Measurements from ENCODE around the gene EN1.

The EN1 gene

DNA sequence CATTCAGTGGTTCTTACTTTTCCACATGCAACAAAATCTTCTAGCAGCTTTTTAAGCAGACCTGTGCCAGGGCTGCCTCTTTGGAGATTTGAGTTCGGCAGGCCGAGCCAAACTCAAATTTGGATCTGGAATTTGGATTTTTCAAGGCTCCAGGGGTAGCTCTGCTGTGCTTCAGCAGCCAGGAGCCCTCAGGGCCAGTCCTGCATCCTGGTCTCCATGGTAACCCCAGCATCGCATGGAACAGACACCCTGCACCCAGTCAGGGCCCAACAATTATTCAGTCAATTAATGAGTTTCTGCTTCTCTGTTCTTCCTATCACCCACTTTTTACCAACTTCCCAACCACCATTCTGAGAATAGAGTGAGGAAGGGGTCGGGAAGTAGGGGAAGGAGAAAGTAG, 30.0 kb downstream of the EN1 start:
- no peak for DNase-seq (ENCODE audit: low read depth)

DNA sequence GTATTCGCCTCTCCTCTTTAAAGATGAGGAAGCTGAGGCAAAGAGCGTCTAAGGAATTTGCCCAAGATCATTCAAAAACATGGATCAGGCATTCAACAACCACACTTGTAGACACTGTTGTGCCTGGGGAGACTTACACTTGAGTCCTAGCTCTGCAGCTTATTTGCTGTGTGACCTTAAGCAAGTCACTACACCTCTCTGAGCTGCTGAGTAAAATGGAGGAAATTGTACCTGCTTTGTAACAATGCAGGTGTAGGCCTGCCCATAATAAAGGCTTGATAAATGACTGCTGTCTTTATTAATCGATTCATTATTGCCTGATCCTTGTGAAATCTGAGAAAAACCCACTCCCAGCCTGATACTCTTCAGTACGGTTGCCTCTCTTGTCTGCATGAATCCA, 30.8 kb downstream of the EN1 start:
- DNase-seq (ENCODE audit: low read depth), result no peak

DNA sequence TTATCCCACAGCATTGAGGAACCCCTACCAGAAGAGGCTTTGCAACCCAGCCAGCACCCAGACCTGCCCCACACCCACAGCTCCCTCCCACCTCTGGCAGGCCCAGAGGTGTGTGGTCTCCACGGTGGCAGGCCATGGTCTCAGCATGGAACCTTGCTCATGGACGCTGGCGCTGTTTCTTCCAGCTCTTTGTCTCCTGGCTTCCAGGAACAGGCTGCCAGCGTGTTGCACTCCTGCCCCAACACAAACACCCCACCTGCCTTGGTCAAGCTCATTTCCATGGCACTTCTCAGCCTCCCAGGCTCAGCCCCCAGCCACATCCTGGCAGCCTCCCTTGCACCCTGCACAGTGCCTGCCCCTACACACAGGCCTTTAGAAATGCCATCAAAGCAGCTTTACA, 31.7 kb downstream of the EN1 start:
- DNase-seq (ENCODE audit: low read depth), result no peak

DNA sequence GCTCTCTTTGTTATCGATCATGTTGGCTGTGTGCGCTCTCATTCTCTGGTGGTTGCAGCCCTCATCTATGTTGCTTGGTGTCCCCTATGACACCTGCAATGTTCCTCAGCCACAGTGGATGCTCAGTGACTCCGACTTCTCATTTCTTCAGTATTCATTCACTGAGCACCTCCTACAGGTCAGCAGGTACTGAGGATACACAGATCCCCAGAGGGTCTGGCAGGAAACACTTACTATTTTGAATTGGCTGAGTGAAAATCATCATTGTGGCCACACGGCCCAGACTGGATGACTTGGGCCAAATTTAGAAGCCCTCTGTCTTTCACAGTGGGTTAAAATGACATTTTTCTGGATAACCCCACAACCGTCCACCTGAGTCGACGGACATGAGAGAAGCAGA, 32.1 kb downstream of the EN1 start:
- no peak for DNase-seq (ENCODE audit: low read depth)

DNA sequence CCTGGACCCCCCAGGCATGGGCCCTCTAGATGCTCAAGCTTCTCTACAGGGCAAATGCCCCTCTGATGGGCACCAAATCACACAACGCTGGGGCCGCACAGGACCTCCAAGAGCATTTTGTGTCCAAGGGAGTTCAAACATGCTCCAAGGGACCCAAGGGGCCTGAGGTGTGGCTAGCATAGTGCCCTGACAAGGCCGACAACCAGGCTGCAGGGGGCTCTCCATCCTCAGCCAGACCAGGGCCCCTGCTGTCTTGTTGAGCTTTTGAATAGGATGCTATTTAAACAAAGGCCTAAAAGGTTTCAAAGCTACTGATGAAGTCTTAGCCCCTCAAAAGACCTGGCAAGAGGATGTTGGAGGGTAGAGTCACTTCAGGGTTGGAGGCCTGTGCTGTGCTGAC, 33.1 kb downstream of the EN1 start:
- no peak for DNase-seq (ENCODE audit: low read depth)

DNA sequence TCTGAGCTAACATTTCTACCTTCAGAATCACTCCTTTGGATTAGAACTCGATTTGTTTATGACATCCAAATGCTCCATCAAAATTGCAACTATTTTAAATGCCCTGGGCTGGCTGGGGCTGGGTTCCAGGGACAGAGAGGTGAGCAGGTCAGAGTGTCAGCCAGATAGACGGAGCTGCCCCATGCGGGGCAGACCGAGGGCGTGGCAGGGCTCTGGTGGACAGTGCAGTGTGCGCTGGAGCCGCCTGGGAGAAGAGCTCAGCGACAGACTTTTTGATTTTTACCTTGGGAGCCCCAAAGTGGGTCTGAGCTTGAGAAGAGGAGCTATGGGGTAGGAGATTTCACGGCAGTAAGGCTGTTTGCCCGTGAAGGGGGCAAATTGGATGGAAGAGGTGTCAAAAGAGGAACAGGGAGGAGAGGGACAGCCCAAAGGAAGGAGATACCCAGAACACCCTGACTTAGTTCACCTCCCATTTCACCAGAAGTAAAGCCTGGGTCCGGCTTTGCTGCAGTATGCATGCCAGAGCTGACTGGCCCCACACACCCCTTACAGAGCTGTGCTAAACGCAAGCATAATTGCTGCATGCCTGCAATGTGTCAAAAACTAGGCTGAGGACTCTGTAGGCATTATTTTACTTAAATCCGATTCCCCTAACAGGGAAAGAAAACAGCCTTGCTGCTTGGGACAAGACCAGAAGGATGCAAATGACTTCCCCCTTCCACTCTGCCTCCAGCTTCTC, 33.7 kb downstream of the EN1 start:
- DNase-seq (ENCODE audit: low read depth), result no peak

DNA sequence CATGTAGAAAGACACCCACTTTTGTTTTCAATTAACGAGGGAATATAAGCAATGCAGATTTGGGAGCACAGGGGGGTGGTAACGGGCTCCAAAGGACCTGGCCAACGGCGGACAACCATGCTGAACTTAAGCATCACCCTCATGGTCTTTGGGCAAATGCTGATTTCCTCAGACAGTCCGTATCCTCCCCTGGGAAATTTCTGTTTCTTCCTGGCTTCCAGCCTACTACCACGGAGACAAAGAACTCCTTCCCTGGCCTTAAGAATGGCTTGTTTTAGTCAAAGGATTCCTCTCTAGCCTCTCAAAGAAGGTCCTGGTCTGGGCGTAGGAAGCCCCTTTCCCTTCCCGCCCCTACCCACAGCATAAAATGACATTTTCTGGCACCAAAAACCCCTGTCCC, 34.3 kb downstream of the EN1 start:
- DNase-seq (ENCODE audit: low read depth), result no peak

DNA sequence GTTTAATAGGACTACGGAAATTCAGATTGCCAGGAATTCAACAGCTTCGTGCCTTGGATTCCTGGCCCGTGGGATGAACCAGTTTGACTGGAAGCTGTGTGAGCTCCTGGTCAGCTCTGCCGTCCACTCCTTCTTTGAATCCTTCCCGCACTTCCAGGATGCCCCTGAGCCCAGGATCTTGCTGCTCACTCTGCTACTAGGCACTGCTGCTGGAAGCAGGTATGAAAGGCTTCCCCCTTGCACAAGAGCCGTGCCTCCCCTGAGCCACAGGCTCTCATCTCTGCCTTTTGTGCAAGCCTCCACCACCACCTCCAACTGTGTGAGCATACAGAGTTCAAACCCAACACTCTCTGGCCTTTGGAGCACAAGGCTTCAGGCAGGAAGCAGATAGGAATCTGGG, 34.9 kb downstream of the EN1 start:
- DNase-seq (ENCODE audit: low read depth), result no peak

DNA sequence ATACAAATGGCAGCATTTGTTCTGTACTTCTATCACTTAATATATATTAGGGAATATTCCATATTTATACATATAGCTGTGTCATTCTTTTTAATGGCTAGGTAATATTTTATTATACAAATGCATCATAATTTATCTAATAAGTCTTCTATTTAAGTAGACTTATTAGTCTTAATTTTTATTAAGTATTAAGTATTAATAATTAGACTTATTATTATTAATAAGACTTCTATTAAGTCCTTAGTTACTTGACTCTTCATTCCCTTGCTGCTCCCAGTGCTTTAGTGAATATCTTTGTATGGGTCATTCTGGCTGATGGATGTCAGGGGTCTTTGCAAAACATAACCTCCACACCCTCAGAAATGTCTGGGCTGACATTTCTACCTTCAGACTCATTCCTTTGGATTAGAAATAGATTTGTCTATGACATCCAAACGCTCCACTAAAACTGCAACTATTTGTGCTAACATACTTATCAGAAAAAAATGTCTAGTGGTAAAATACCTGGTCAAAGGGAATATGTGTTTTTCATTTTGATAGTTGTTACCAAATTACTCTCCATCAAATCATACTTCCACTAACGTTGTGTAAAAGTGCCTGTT, 35.8 kb downstream of the EN1 start:
- no peak for DNase-seq (ENCODE audit: low read depth)

DNA sequence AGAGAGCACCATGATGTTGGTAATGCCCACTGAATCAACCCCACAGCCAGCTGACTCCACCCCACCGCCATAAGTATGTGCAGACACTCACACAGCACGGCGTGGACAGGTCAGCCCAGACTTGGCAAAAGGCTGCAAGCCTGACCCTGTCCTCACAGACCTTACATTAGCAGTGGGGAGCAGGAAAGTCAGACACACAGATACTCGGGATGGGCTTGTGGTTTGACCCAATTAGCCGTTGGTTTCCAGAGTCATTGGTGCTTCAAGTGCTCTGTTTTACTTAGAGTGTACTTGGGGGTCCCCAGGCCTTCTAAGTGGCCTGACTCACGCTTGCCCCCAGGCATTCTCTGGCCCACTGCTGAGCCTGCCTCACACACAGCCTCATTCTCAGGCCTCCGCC, 36.7 kb downstream of the EN1 start:
- DNase-seq (ENCODE audit: low read depth), result no peak

DNA sequence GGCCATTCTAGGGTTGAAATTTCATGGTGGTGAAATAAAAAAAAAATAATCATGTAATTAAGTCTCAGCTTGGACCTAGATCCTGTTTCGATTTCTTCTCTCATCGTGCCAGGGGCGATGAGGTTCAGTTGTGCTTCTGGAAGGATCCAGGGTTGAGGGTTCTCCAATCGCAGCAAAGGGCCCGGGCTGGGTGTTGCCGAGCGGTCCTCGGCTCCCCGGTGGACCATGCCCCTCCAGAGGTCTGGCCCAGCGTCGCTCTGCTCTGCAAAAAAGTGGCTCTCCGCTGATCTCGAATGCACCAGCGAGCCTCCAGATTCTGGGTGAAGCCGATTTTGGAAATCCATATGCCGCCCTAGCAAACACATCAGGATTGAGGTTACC, 39.0 kb downstream of the EN1 start:
- no peak for DNase-seq (ENCODE audit: low read depth)

DNA sequence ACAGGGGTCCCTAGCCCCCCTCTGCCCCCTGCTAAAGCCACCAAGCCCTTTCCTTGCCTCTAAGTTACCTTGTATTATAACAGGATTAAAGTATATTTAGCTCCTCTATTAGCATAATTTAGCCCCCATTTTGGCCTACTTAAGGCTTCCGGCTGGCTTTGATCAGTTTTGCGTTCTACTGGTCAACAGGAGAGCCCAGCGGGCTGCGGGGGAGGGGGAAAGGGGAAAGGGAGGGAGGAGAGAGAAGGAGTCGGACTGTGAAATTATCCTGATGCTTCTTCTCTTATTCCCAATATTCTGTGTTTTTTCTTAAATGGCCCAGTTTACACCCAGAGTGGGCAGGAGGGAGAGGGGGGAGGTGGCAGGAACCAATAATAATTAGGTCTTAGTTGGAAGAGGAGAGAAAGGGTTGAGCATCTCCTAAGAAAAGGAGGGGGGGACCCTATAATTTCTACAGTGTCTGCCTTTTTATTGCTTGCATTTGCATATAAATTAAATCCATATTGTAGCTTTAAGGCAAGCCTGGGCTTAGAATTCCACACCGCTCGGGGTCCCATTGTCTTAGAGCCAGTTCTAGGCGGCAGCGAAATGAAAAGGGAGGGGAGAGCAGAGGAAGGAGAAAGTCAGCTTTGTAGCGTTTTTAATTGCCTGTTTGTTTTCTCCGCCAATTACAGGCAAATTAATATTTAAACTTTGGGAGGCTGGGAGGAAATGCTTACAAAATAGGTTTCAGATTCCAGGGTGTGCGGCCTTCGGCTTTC, 39.6 kb downstream of the EN1 start:
- DNase-seq (ENCODE audit: low read depth), result no peak

DNA sequence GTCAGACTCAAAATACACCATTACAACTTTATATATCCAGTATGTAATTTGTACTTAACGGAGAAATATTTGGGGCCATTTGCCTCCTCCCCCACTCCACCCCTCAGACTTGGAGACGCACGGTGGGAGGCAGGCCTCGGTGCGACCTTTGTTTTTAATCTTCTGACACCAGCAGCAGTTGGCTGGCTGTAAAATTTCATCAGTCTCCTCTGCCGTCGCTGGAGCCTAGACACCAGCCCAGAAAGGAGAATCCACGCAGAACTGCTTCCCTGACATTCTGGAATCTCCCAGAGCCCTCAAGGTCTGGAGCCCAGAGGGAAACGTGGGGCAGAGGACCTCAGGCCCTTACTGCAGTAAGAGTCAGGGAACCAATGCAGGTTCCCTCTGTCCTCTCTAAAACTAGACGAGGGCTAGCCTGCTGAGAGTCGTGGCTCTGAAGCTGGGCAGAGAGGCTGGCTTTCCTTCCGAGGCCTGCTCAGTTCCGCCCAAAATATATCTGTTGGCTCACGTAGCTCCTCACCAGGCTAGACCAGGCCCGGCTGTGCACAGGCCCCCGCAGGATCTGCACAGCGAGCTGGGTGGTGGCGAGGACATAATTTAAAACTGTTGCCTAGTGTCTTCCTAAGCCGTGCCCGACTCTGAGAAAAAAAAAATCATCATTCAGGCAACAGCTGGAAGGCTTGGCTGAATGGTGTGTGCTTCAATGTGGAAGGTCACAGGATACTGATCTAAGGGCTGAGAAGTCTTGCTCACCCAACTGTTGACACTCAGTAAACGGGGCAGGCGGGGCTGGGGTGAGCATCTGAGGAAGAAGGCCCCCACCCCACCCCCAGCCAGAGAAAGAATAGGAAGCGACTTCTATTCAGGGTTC, 40.4 kb downstream of the EN1 start:
- DNase-seq (ENCODE audit: low read depth), result no peak

DNA sequence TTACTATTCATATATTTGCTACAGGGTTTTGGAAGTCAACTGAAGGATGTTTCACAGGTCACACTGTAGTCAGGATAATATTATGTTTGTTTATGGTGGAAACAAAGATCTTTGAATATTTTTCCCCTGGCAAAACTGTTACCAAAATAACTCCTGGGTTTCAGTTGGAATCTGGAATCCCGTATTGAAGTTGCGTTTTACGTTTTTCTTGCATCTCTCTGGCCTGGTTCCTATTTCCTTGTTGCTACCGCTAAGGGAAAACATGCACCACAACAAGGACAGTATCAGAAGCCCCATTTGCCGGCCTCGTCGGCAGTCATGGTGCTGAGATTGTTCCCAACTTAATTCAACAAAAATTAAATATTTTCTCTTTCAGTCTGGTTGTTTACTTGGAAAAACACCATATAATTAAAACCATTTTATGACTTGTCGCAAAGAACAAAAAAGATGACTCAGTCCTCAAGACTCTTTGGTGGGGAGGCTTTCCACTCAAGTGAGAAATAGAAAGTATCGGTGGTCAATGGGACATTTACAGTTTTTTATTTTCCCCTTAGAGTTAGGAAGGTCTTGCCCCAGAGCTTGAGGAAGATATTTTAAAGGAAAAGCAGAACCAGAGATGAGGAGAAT, 42.3 kb downstream of the EN1 start:
- no peak for DNase-seq (ENCODE audit: low read depth)

DNA sequence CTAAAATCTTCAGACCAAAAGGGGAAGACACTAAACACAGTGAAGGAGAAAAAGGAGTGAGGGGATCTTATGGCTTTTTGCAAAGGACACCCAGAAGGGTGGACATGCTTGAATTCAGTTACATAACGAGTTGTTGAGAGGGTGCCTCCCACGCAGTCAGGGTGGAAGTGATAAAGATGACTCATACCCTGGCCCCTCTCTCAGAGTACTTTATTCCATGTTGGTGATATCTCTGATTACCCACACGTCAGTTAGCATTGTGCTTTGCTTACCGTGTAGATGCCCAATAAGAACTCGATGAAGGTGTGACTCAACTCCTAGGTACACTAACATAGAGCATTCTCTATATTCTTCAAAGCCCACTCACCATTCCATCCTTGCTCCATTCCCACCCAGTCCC, 44.4 kb downstream of the EN1 start:
- no peak for DNase-seq (ENCODE audit: low read depth)

DNA sequence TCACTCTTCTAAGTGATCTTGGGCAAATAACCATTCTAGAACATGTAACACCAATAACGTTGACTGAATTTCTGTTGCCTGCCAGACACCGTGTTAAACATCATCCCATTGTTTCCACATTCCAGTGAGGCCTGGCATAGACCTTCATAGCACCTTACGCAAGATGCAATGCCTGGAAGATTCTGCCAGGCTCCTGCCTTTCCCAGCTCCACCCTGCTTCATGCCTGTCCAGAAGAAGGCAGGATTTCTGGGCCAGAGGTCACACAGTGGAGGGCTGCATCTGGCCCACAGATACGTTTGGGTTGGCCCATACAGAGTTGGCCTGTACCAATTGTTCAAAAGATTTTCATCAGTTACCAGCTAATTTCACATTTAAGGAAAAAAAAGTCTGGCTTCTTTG, 46.3 kb downstream of the EN1 start:
- no peak for DNase-seq (ENCODE audit: low read depth)

DNA sequence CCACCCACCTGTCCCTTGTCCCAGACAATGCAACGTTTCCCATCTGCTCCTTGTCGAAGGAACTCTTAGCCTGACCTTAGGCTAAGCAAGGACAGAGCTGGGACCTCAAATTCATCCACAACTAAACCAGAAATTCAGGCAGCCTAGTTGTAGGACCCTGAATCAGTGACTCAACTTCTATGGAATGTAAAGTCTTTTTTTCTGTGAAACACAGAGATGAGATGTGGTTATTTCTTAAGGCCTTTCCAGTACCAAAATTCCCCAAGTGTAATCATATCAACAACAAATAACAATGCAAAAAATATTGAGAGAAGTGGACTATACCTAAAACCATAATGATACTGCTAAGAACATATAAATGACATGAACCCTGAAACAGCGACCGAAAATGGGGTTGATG, 46.7 kb downstream of the EN1 start:
- no peak for DNase-seq (ENCODE audit: low read depth)

DNA sequence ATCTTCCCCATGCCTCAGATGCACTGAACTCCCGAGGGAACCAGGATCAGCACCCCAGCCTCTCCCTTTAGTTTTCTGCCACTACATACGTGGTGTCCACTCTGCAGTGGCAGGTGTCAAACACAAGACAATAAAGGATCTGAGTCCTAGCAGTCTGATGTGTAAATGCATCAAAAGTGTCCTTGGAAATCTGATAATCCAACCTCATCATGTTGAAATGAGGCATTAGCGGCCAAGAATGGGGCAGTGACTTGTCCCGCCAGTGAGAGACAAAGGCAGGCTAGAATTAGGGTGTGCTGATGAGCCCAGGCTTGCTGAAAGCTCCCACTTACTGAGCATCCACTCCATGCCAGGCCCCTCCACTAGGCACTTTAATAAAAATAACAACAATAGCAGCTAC, 52.9 kb downstream of the EN1 start:
- no peak for DNase-seq (ENCODE audit: low read depth)
